ENCODE measurements around the gene A1BG. TPM values are rescaled to one million over a fixed set of nuclear protein-coding genes. Genes with fewer than 3 reads are reported as not detected.

The A1BG gene
- total and polyA plus RNA-seq, 2 of the 13 experiments (the other 11 are each of a cell fraction or from before 2014, with no cell fraction given), result 14.7 to 41.4 TPM

DNA sequence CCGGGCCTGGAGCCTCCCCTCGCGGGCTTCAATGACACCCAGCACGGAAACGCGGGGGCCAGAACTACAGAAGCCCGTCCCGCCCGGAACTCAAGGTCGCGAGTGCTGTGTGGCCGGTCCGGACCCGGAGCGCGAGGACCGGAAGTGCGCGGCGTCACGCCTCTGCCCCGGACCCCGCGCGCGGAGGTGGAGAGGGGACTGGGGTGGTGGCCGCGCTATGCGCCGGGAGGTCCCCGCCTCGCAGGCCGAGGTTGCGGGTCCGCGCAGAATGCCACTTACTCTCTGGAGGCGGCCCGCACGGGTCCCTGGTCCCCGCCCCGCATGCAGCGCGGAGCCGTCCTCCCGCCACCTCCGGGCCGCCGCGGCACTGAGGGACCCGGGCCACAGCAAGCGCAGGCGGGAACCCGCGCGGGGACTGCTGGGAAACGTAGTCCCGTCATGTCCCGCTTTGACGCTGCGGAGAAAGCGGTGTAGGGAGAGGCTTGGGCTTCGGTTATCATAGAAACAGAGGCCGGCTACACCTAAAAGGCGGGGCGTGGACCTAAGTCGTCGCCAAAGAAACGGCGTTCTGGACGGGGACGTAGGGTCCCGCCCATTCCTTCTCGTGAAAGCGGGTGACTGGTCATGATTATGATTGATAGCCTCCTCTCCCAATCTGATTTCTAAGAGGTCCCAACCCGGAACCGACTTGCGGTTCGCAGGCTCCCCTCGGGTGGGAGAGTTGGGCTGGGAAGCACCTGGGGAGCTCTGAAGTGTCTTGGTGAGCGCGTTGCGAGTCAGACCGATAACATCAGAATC, 27.6 kb upstream of the A1BG start, which contains the start of gene ZNF837 (continued):
- TF ChIP-seq, protein P1, sequence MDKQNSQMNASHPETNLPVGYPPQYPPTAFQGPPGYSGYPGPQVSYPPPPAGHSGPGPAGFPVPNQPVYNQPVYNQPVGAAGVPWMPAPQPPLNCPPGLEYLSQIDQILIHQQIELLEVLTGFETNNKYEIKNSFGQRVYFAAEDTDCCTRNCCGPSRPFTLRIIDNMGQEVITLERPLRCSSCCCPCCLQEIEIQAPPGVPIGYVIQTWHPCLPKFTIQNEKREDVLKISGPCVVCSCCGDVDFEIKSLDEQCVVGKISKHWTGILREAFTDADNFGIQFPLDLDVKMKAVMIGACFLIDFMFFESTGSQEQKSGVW (CRISPR knock-in tag; IDR thresholded peaks at IDR 0.05; ENCODE audit: borderline replicate concordance), result no peak
- TF ChIP-seq IKZF4 (CRISPR knock-in tag; IDR thresholded peaks at IDR 0.05; ENCODE audit: borderline replicate concordance, low read depth, not compliant biosample characterization), result no peak
- TF ChIP-seq MXI1 (IDR thresholded peaks at IDR 0.05; ENCODE audit: borderline replicate concordance, low read depth, low read length), result peak; percentile 80; the same call in 2 of the 3 replicates
- peak; percentile 99 for TF ChIP-seq ZFX (CRISPR knock-in tag; IDR thresholded peaks at IDR 0.05; ENCODE audit: low read depth)
- TF ChIP-seq ZNF879 (CRISPR knock-in tag; IDR thresholded peaks at IDR 0.05), result peak; percentile 77; the same call in 1 of the 2 replicates
- TF ChIP-seq, protein P2, sequence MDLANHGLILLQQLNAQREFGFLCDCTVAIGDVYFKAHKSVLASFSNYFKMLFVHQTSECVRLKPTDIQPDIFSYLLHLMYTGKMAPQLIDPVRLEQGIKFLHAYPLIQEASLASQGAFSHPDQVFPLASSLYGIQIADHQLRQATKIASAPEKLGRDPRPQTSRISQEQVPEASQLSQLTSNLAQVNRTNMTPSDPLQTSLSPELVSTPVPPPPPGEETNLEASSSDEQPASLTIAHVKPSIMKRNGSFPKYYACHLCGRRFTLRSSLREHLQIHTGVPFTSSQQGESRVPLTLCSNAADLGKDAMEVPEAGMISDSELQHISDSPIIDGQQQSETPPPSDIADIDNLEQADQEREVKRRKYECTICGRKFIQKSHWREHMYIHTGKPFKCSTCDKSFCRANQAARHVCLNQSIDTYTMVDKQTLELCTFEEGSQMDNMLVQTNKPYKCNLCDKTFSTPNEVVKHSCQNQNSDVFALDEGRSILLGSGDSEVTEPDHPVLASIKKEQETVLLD (CRISPR knock-in tag; IDR thresholded peaks at IDR 0.05; ENCODE audit: low read depth), result peak; percentile 90
- TF ChIP-seq TARDBP (CRISPR knock-in tag; IDR thresholded peaks at IDR 0.05), result peak; percentile 90
- TF ChIP-seq GATAD1 (CRISPR knock-in tag; IDR thresholded peaks at IDR 0.05), result peak; percentile 98
- TF ChIP-seq AFF4 (CRISPR knock-in tag; IDR thresholded peaks at IDR 0.05), result 0 out of 2 replicates have a peak, but pooled peaks have one; percentile 54
- TF ChIP-seq CHD2 (IDR thresholded peaks at IDR 0.05; ENCODE audit: low read depth, low read length), result no peak
- 0 out of 2 replicates have a peak, but pooled peaks have one; percentile 37 for TF ChIP-seq ATF6 (CRISPR knock-in tag; conservative IDR thresholded peaks at IDR 0.05)
- TF ChIP-seq JUN (CRISPR knock-in tag; IDR thresholded peaks at IDR 0.05), result no peak
- peak; percentile 87 for TF ChIP-seq ZNF768 (CRISPR knock-in tag; IDR thresholded peaks at IDR 0.05)
- peak; percentile 20; the same call in 1 of the 2 replicates for TF ChIP-seq ZNF263 (CRISPR knock-in tag; IDR thresholded peaks at IDR 0.05)
- TF ChIP-seq FOXO4 (CRISPR knock-in tag; conservative IDR thresholded peaks at IDR 0.05), result 0 out of 2 replicates have a peak, but pooled peaks have one; percentile 82
- TF ChIP-seq KLF6 (CRISPR knock-in tag; IDR thresholded peaks at IDR 0.05), result peak; percentile 89; the same call in 1 of the 2 replicates
- TF ChIP-seq ZNF562 (CRISPR knock-in tag; IDR thresholded peaks at IDR 0.05; ENCODE audit: borderline replicate concordance), result no peak
- 0 out of 2 replicates have a peak, but pooled peaks have one; percentile 38 for TF ChIP-seq FOXM1 (CRISPR knock-in tag; IDR thresholded peaks at IDR 0.05)
- peak; percentile 80 for TF ChIP-seq ELF4 (CRISPR knock-in tag; IDR thresholded peaks at IDR 0.05; ENCODE audit: borderline replicate concordance)
